ENCODE data around the gene UBE3B. TPM values are rescaled to one million over a fixed set of nuclear protein-coding genes. Genes with fewer than 3 reads are reported as not detected.

The UBE3B gene
- total RNA-seq, 1 experiment from 2014 or later: 38.4 TPM

DNA sequence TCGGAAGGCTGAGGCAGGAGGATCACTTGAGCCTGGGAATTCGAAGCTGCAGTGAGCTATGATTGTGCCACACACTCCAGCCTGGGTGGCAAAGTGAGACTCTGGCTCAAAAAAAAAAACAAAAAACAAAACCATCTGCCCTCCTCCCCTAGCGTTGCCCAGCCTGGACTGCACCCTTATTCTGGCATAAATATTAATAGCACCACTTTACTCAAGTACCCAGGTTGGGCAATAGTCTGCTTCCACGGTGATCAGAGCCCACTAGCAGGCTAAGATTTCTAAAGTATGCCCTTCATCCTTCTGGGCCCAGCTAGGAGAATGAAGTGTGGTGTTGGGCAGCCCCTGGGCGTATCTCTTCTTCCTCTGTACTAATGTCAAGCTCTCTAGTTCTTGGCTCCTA, 33.6 kb upstream of the UBE3B start:
- Mint-ChIP-seq H3K4me1 (ENCODE audit: low read depth, unreplicated experiment) (no peaks in the 10 kb centered on the region), H3K36me3 (ENCODE audit: insufficient read depth, unreplicated experiment) (peaks cover 18% of the 10 kb centered on the region), H3K9me3 (ENCODE audit: unreplicated experiment) (no peaks in the 10 kb centered on the region), H3K27ac (ENCODE audit: unreplicated experiment) (no peak overlapping the region), H3K27me3 (ENCODE audit: insufficient read depth, unreplicated experiment) (no peaks in the 10 kb centered on the region), H3K4me3 (ENCODE audit: unreplicated experiment) (no peak overlapping the region)
- ChIA-PET CTCF (no interaction called here), POLR2A (no interaction called here)
- BruUV-seq (replicated peaks): no TSS peak
- no peaks in the 10 kb centered on the region for H3K9me3 ChIP-seq
- H3K4me1 ChIP-seq: no peaks in the 10 kb centered on the region
- intact Hi-C loops (cut with micrococcal nuclease; ENCODE audit: unreplicated experiment): no loop called here
- no peak for DNase-seq
- no peaks in the 10 kb centered on the region for H3K27me3 ChIP-seq (replicated peaks; ENCODE audit: control insufficient read depth, insufficient read depth, low read length)
- H3K36me3 ChIP-seq (ENCODE audit: control insufficient read depth, insufficient read depth, low read length): no peaks in the 10 kb centered on the region; the same call in 1 of the 2 replicates
- no peak overlapping the region for H3K4me3 ChIP-seq (ENCODE audit: low read depth, low read length)
- TF ChIP-seq, protein P1, sequence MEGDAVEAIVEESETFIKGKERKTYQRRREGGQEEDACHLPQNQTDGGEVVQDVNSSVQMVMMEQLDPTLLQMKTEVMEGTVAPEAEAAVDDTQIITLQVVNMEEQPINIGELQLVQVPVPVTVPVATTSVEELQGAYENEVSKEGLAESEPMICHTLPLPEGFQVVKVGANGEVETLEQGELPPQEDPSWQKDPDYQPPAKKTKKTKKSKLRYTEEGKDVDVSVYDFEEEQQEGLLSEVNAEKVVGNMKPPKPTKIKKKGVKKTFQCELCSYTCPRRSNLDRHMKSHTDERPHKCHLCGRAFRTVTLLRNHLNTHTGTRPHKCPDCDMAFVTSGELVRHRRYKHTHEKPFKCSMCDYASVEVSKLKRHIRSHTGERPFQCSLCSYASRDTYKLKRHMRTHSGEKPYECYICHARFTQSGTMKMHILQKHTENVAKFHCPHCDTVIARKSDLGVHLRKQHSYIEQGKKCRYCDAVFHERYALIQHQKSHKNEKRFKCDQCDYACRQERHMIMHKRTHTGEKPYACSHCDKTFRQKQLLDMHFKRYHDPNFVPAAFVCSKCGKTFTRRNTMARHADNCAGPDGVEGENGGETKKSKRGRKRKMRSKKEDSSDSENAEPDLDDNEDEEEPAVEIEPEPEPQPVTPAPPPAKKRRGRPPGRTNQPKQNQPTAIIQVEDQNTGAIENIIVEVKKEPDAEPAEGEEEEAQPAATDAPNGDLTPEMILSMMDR (IDR thresholded peaks at IDR 0.05; ENCODE audit: insufficient read depth in 1 of 2, low read depth in 1 of 2, low read length in 1 of 2, severe bottlenecking in 1 of 2, unreplicated experiment in 1 of 2): no peak

GRCh38 chr12:109444259-109444658, 33.2 kb upstream of the UBE3B start:
- H3K27me3 Mint-ChIP-seq (ENCODE audit: insufficient read depth, unreplicated experiment): no peaks in the 10 kb centered on the region
- no TSS peak for BruUV-seq (replicated peaks)
- Histone ChIP-seq H3K27me3 (replicated peaks; ENCODE audit: control insufficient read depth, insufficient read depth, low read length) (no peaks in the 10 kb centered on the region), H3K9me3 (no peaks in the 10 kb centered on the region), H3K36me3 (ENCODE audit: control insufficient read depth, insufficient read depth, low read length) (no peaks in the 10 kb centered on the region; the same call in 1 of the 2 replicates), H3K4me3 (ENCODE audit: low read depth, low read length) (no peak overlapping the region), H3K4me1 (no peaks in the 10 kb centered on the region)
- no peak overlapping the region for H3K27ac Mint-ChIP-seq (ENCODE audit: unreplicated experiment)
- TF ChIP-seq, protein P1 (IDR thresholded peaks at IDR 0.05; ENCODE audit: insufficient read depth in 1 of 2, low read depth in 1 of 2, low read length in 1 of 2, severe bottlenecking in 1 of 2, unreplicated experiment in 1 of 2): no peak
- peaks cover 23% of the 10 kb centered on the region for H3K36me3 Mint-ChIP-seq (ENCODE audit: insufficient read depth, unreplicated experiment)
- intact Hi-C loops (cut with micrococcal nuclease; ENCODE audit: unreplicated experiment): no loop called here
- no peaks in the 10 kb centered on the region for H3K4me1 Mint-ChIP-seq (ENCODE audit: low read depth, unreplicated experiment)
- POLR2A ChIA-PET: no interaction called here
- no peaks in the 10 kb centered on the region for H3K9me3 Mint-ChIP-seq (ENCODE audit: unreplicated experiment)
- DNase-seq: no peak
- H3K4me3 Mint-ChIP-seq (ENCODE audit: unreplicated experiment): no peak overlapping the region
- CTCF ChIA-PET: no interaction called here

DNA sequence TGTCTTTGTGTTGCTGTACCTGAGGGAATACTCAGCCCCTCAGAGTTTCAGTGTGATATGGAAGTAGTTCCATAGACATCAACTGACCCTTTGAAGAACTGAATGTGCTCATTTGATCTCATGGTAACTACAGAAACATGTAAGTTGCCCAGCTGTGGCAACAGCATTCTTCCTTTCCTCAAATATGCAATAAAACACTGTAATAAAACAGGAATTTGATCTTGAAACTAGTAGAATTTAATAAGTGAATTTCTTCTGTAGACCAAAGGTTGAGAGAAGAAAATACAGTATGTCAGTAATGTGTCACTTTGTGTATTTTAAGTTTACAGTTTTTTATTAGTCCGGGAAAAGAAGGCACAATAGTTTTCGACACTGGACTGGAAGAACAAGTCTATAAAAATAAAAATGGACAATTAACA, 32.2 kb upstream of the UBE3B start:
- Mint-ChIP-seq H3K27me3 (ENCODE audit: insufficient read depth, unreplicated experiment) (no peaks in the 10 kb centered on the region), H3K27ac (ENCODE audit: unreplicated experiment) (no peak overlapping the region), H3K9me3 (ENCODE audit: unreplicated experiment) (no peaks in the 10 kb centered on the region), H3K4me3 (ENCODE audit: unreplicated experiment) (no peak overlapping the region), H3K4me1 (ENCODE audit: low read depth, unreplicated experiment) (peaks cover 5% of the 10 kb centered on the region), H3K36me3 (ENCODE audit: insufficient read depth, unreplicated experiment) (peaks cover 32% of the 10 kb centered on the region)
- CTCF ChIA-PET: interaction anchor here (0.7 kb wide), 1 partner anchor 18 kb away, joined by 4 read pairs; no protein-coding TSS in a partner anchor
- POLR2A ChIA-PET: no interaction called here
- H3K27me3 ChIP-seq (replicated peaks; ENCODE audit: control insufficient read depth, insufficient read depth, low read length): no peaks in the 10 kb centered on the region
- no peak overlapping the region for H3K4me3 ChIP-seq (ENCODE audit: low read depth, low read length)
- intact Hi-C loops (cut with micrococcal nuclease; ENCODE audit: unreplicated experiment): no loop called here
- DNase-seq: no peak
- TF ChIP-seq, protein P1 (IDR thresholded peaks at IDR 0.05; ENCODE audit: insufficient read depth in 1 of 2, low read depth in 1 of 2, low read length in 1 of 2, severe bottlenecking in 1 of 2, unreplicated experiment in 1 of 2): no peak
- no TSS peak for BruUV-seq (replicated peaks)
- no peaks in the 10 kb centered on the region for H3K9me3 ChIP-seq
- no peaks in the 10 kb centered on the region; the same call in none of the 2 replicates for H3K36me3 ChIP-seq (ENCODE audit: control insufficient read depth, insufficient read depth, low read length)
- no peaks in the 10 kb centered on the region for H3K4me1 ChIP-seq

All from Caco-2 (cell line).